H1 (cell line): ENCODE measurements around the gene SCAMP2. TPM values are rescaled to one million over a fixed set of nuclear protein-coding genes. Genes with fewer than 3 reads are reported as not detected.

Experiments used
- CTCF ChIA-PET: fragments of 300-600 bp; sonication (Branson Sonifier 250); formaldehyde crosslinking; loops from one replicate; lab custom pipeline; 2021; ENCODE audit not compliant: partially characterized antibody; lab: Charles Lee
- POLR2A ChIA-PET: fragments of 300-600 bp; sonication (Branson Sonifier 250); formaldehyde crosslinking; loops from one replicate; lab custom pipeline; 2021; ENCODE audit warnings: inconsistent platforms; ENCODE audit not compliant: partially characterized antibody; lab: Charles Lee
- DNase-seq, 2 experiments: peaks; one replicate each; pipeline versions ENCODE4 v3.0.0 to v3.0.0-alpha.2; 2010 to 2022; ENCODE audit warnings: low spot score in 2 of 2, low read depth in 1 of 2, mixed read lengths in 1 of 2
- FAIRE-seq: peaks from 2 replicates; lab custom pipeline; 2011; peaks lifted over from hg19 to GRCh38; lab: Jason Lieb, UNC
- H2AFZ ChIP-seq: 2 replicates; pipeline ENCODE4 v1.8.1; 2012; ENCODE audit warnings: low read length, inconsistent platforms
- H2AK5ac ChIP-seq: 2 replicates; pipeline ENCODE4 v1.6.1; 2013; ENCODE audit warnings: low read depth, low read length
- H2BK120ac ChIP-seq: replicated peaks from 2 replicates; pipeline ENCODE3; 2013; ENCODE audit warnings: low read depth, low read length, inconsistent platforms
- H2BK12ac ChIP-seq: 2 replicates; pipeline ENCODE4 v1.6.1; 2013; ENCODE audit warnings: low read depth, low read length
- H2BK15ac ChIP-seq: 2 replicates; pipeline ENCODE4 v1.6.1; 2013; ENCODE audit warnings: low read length
- H2BK20ac ChIP-seq: 2 replicates; pipeline ENCODE4 v1.6.1; 2013; ENCODE audit warnings: low read length
- H2BK5ac ChIP-seq: 2 replicates; pipeline ENCODE4 v1.6.1; 2013; ENCODE audit warnings: low read depth, low read length
- H3K14ac ChIP-seq: 2 replicates; pipeline ENCODE4 v1.6.1; 2013; ENCODE audit warnings: inconsistent platforms; ENCODE audit not compliant: insufficient read length
- H3K18ac ChIP-seq: 2 replicates; pipeline ENCODE4 v1.6.1; 2013; ENCODE audit warnings: low read length; ENCODE audit errors: extremely low read depth
- H3K23ac ChIP-seq: 2 replicates; pipeline ENCODE4 v1.6.1; 2013; ENCODE audit warnings: inconsistent platforms; ENCODE audit not compliant: insufficient read length
- H3K23me2 ChIP-seq: 2 replicates; pipeline ENCODE4 v1.6.1; 2013; ENCODE audit warnings: low read depth, low read length
- H3K27ac ChIP-seq: 2 replicates; pipeline ENCODE4 v1.6.1; 2011; ENCODE audit warnings: low read depth, low read length, inconsistent platforms
- H3K27me3 ChIP-seq, 4 experiments: replicated peaks in 1 of 4; 1 replicate in 1 of 4; 2 replicates in 3 of 4; pipeline versions ENCODE4 v1.6.1 to v1.8.1; 2011 to 2013; ENCODE audit warnings: low read length in 3 of 4, mild to moderate bottlenecking in 3 of 4, inconsistent platforms in 2 of 4, mixed read lengths in 2 of 4, moderate library complexity in 1 of 4; ENCODE audit not compliant: control insufficient read depth in 3 of 4, insufficient read depth in 3 of 4; ENCODE audit errors: extremely low read depth in 1 of 4
- H3K36me3 ChIP-seq, 4 experiments: 2 replicates each; pipeline versions ENCODE4 v1.6.1 to v1.8.1; 2011 to 2013; ENCODE audit warnings: mild to moderate bottlenecking in 4 of 4, low read length in 3 of 4, moderate library complexity in 2 of 4, control low read depth in 1 of 4, inconsistent platforms in 1 of 4; ENCODE audit not compliant: insufficient read depth in 4 of 4, control insufficient read depth in 2 of 4
- H3K4ac ChIP-seq: replicated peaks from 2 replicates; pipeline ENCODE3; 2013; ENCODE audit warnings: low read length, low read depth, mixed read lengths, inconsistent platforms; ENCODE audit not compliant: insufficient read length
- H3K4me1 ChIP-seq, 4 experiments: replicated peaks in 1 of 4; 1 replicate in 1 of 4; 2 replicates in 3 of 4; pipeline versions ENCODE4 v1.6.1 to v1.8.1; 2011 to 2013; ENCODE audit warnings: low read length in 3 of 4, inconsistent platforms in 2 of 4, mixed read lengths in 1 of 4; ENCODE audit not compliant: insufficient read depth in 4 of 4, control insufficient read depth in 3 of 4
- H3K4me2 ChIP-seq, 2 experiments: 2 replicates each; pipeline versions ENCODE4 v1.6.1 to v1.8.1; 2011 to 2013; ENCODE audit warnings: low read depth in 2 of 2, low read length in 2 of 2, control low read depth in 1 of 2, inconsistent platforms in 1 of 2, mild to moderate bottlenecking in 1 of 2; ENCODE audit not compliant: insufficient read depth in 1 of 2
- H3K4me3 ChIP-seq, 4 experiments: fragments of 200-600, 300-600 bp in 1 of 4; sonication (generic), shearing (Covaris generic), sonication (Bioruptor Twin) in 1 of 4; 2 replicates each; pipeline versions ENCODE4 v1.5.1 to v1.8.1; 2011 to 2016; ENCODE audit warnings: low read length in 4 of 4, low read depth in 3 of 4, control low read depth in 2 of 4, inconsistent platforms in 2 of 4, mild to moderate bottlenecking in 2 of 4, mixed read lengths in 1 of 4, moderate library complexity in 1 of 4; ENCODE audit not compliant: insufficient read depth in 2 of 4; ENCODE audit errors: extremely low read depth in 1 of 4
- H3K56ac ChIP-seq: replicated peaks from 2 replicates; pipeline ENCODE3; 2013; ENCODE audit warnings: low read depth, mild to moderate bottlenecking, mixed read lengths, low read length, inconsistent platforms; ENCODE audit not compliant: insufficient read length
- H3K79me1 ChIP-seq: 2 replicates; pipeline ENCODE4 v1.6.1; 2013; ENCODE audit warnings: low read depth, low read length, control low read depth
- H3K79me2 ChIP-seq, 2 experiments: 2 replicates each; pipeline versions ENCODE4 v1.6.1 to v1.8.1; 2012 to 2013; ENCODE audit warnings: low read length in 2 of 2, mild to moderate bottlenecking in 2 of 2, inconsistent platforms in 1 of 2; ENCODE audit not compliant: insufficient read depth in 2 of 2, control insufficient read depth in 1 of 2
- H3K9ac ChIP-seq, 4 experiments: replicated peaks in 1 of 4; 1 replicate in 1 of 4; 2 replicates in 3 of 4; pipeline versions ENCODE4 v1.6.1 to v1.8.1; 2011 to 2013; ENCODE audit warnings: low read depth in 3 of 4, low read length in 3 of 4, control low read depth in 2 of 4, mild to moderate bottlenecking in 2 of 4, moderate library complexity in 2 of 4, inconsistent platforms in 1 of 4; ENCODE audit errors: extremely low read depth in 1 of 4
- H3K9me3 ChIP-seq, 2 experiments: 2 replicates each; pipeline versions ENCODE4 v1.6.1 to v1.8.1; 2012 to 2013; ENCODE audit warnings: mild to moderate bottlenecking in 2 of 2, moderate library complexity in 2 of 2, control low read depth in 1 of 2, inconsistent platforms in 1 of 2, low read depth in 1 of 2, low read length in 1 of 2, mixed read lengths in 1 of 2; ENCODE audit not compliant: insufficient read depth in 2 of 2
- H4K20me1 ChIP-seq, 2 experiments: replicated peaks in 1 of 2; 2 replicates each; pipeline versions ENCODE3 to v1.8.1; 2011 to 2013; ENCODE audit warnings: inconsistent platforms in 2 of 2, low read length in 2 of 2, mild to moderate bottlenecking in 1 of 2; ENCODE audit not compliant: insufficient read depth in 2 of 2, control insufficient read depth in 1 of 2
- H4K5ac ChIP-seq: 2 replicates; pipeline ENCODE4 v1.6.1; 2013; ENCODE audit warnings: low read length, low read depth, mixed read lengths, inconsistent platforms; ENCODE audit not compliant: insufficient read length
- H4K8ac ChIP-seq: 2 replicates; pipeline ENCODE4 v1.8.0; 2013; ENCODE audit warnings: mild to moderate bottlenecking, moderate library complexity, low read length, inconsistent platforms; ENCODE audit not compliant: insufficient read depth; ENCODE audit errors: extremely low read depth
- H4K91ac ChIP-seq: replicated peaks from 2 replicates; pipeline ENCODE3; 2013; ENCODE audit warnings: low read length, mixed read lengths, inconsistent platforms; ENCODE audit not compliant: insufficient read length
- WGBS, 2 experiments: shearing (Covaris generic) in 1 of 2; methylation state at CpG; one replicate each; pipeline versions ENCODE4 v1.1.6 to v1.1.7; 2013 to 2015; ENCODE audit warnings: low lambda C conversion rate in 2 of 2, mixed read lengths in 2 of 2, inconsistent platforms in 1 of 2, low coverage in 1 of 2, missing lambda C conversion rate in 1 of 2; ENCODE audit not compliant: insufficient replicate concordance in 2 of 2, insufficient coverage in 1 of 2, insufficient read length in 1 of 2; ENCODE audit errors: extremely low coverage in 1 of 2, missing lambda C conversion rate in 1 of 2; 5-methylcytosine and 5-hydroxymethylcytosine counted together
- polyA plus RNA-seq, 7 experiments: library from polyadenylated mRNA; depleted of rRNA in 3 of 7; stranded (reverse) in 5 of 7; unstranded in 2 of 7; fragments of >200 nt in 5 of 7; fragments of 200-250 nt in 2 of 7; gene quantifications; 1 replicate in 5 of 7; 2 replicates in 1 of 7; 4 replicates in 1 of 7; pipeline versions ENCODE4 v1.2.1 to v1.2.3, GENCODE V29; 2011 to 2013; ENCODE audit warnings: missing spikeins in 2 of 7, mixed read lengths in 2 of 7
- total RNA-seq: library from RNA; stranded (reverse); fragmentation: NEBNext Ultra II Directional; extraction: Animal tissue kit (Norgen Biotek cat#: 25700); gene quantifications from 2 replicates; pipeline ENCODE4 v1.2.1, GENCODE V29; 2021

SCAMP2 gene
- total and polyA plus RNA-seq, 2 of the 8 experiments (the other 6 are each of a cell fraction or from before 2014, with no cell fraction given), result 41.7 to 131 TPM

DNA sequence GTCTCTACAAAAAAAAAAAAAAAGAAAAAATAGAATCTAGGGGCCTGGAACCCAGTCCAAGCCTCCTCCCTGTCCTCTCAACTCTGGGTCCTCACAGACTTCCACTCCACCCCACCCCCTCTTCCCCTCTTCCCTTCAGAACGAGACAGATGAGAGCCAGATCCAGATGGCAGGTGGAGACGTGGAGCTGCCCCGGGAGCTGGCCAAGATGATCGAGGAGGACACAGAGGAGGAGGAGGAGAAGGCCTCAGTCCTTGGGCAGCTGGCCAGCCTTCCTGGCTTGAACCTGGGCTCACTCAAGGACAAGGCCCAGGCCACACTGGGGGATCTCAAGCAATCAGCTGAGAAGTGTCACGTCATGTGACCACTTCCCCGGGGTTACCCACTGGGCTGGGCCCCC is 43.2 kb downstream of the SCAMP2 start:
- no peak overlapping the region for H2AFZ ChIP-seq
- no peaks in the 10 kb centered on the region for H3K79me1 ChIP-seq
- no peaks in the 10 kb centered on the region for H3K36me3 ChIP-seq
- no peak overlapping the region for H2BK120ac ChIP-seq
- no peak overlapping the region for H3K4me2 ChIP-seq
- POLR2A ChIA-PET, result interaction anchor here (2.9 to 4.6 kb wide), 2 partner anchors 12 to 70 kb away, joined by 8 to 23 read pairs; partner anchors contain the start of gene ULK3
- no peak overlapping the region for H2BK12ac ChIP-seq
- H3K14ac ChIP-seq, result no peak overlapping the region
- H3K23me2 ChIP-seq, result 0 out of 2 replicates have a peak, but pooled peaks cover 3% of the 10 kb centered on the region
- H4K5ac ChIP-seq, result no peak overlapping the region
- H3K9ac ChIP-seq, result no peak overlapping the region
- H4K8ac ChIP-seq, result no peak overlapping the region
- no peaks in the 10 kb centered on the region for H3K9me3 ChIP-seq
- no peak for FAIRE-seq
- H4K20me1 ChIP-seq, result peaks cover 0 to 2% of the 10 kb centered on the region in 2 experiments
- CTCF ChIA-PET, result interaction anchor here (0.5 to 15.7 kb wide), 10 partner anchors 9 to 196 kb away, joined by 3 to 135 read pairs (median 8); partner anchors contain the start of gene ULK3
- WGBS, 2 experiments, result 90% methylated on average over 6 of the region's 6 CpGs; no CpG with 5 or more reads in 1 of the 2 experiments
- H3K4me1 ChIP-seq, result peaks cover 0 to 7% (median 4%) of the 10 kb centered on the region in 4 experiments; a peak in 4 of 7 replicates
- H3K56ac ChIP-seq, result no peak overlapping the region
- H3K4me3 ChIP-seq, result no peak overlapping the region
- no peak overlapping the region for H3K23ac ChIP-seq
- H2AK5ac ChIP-seq, result no peak overlapping the region
- H3K27me3 ChIP-seq, result peaks cover 4 to 33% (median 25%) of the 10 kb centered on the region in 4 experiments
- no peaks in the 10 kb centered on the region for H3K79me2 ChIP-seq
- no peak for DNase-seq
- no peak overlapping the region for H2BK15ac ChIP-seq
- H3K18ac ChIP-seq, result no peak overlapping the region
- no peak overlapping the region for H4K91ac ChIP-seq
- no peak overlapping the region for H3K27ac ChIP-seq
- no peak overlapping the region for H2BK5ac ChIP-seq
- no peak overlapping the region for H3K4ac ChIP-seq
- H2BK20ac ChIP-seq, result no peak overlapping the region
